Measurements from ENCODE around the gene TRPV2. TPM values are rescaled to one million over a fixed set of nuclear protein-coding genes. Genes with fewer than 3 reads are reported as not detected.
"Not testable (repeated sequence)": the region's sequence is repeated elsewhere in the genome, so short reads cannot be mapped to it uniquely, and the experiment has no call there.

TRPV2 gene
- total and polyA plus RNA-seq, 3 experiments from 2014 or later = 60.0 to 134 (median 67.3) TPM

- H3K27ac Mint-ChIP-seq = peak within 1 kb of the TSS; percentile 95 to 99 (median 98)
- H3K36me3 Mint-ChIP-seq = peaks cover 3 to 40% (median 12%) of the 10 kb centered on the region in 3 donors
- peak within 1 kb of the TSS; percentile 87 for H3K4me3 ChIP-seq (ENCODE audit: low read length)
These were observed 34.5 kb upstream of the TRPV2 start, which contains the start of gene UBB for GRCh38 chr17:16380640-16381495. Gene UBB, plus strand, starts transcription at chr17:16381091. Its CDS starts 817 bp downstream, at chr17:16381908.

GRCh38 chr17:16381496-16381820 is 33.9 kb upstream of the TRPV2 start:
- peaks cover 14% of the 10 kb centered on the region for H3K4me1 ChIP-seq (ENCODE audit: insufficient read depth, low read length)
- peaks cover 3 to 40% (median 12%) of the 10 kb centered on the region in 3 donors for H3K36me3 Mint-ChIP-seq
- H3K27ac ChIP-seq (ENCODE audit: low read depth, low read length) = peak overlapping the region; percentile 96
- CTCF ChIA-PET = interaction anchor here (0.9 to 6.7 kb wide), 4 partner anchors 16 to 154 kb away, joined by 3 to 52 read pairs (median 4); partner anchors contain the start of gene TRPV2
- H3K36me3 ChIP-seq (ENCODE audit: insufficient read depth, low read length) = peaks cover 13% of the 10 kb centered on the region
- H3K27me3 Mint-ChIP-seq = peaks cover 0 to 7% of the 10 kb centered on the region in 2 donors
- peak overlapping the region; percentile 87 to 93 (median 91) for H3K4me3 Mint-ChIP-seq
- peak overlapping the region; percentile 95 to 99 (median 98) for H3K27ac Mint-ChIP-seq
- H3K4me3 ChIP-seq (ENCODE audit: low read length) = peak overlapping the region; percentile 87
- DNase-seq = peak in 1 of 5 donors; percentile 8
- H3K9me3 Mint-ChIP-seq = peaks cover 0 to 5% (median 0%) of the 10 kb centered on the region in 5 donors
- no peaks in the 10 kb centered on the region for H3K9me3 ChIP-seq (ENCODE audit: low read length)
- peaks cover 34 to 48% (median 46%) of the 10 kb centered on the region in 3 donors for H3K4me1 Mint-ChIP-seq
- POLR2A ChIA-PET = interaction anchor here (0.7 to 2.2 kb wide), 7 partner anchors 18 to 1877 kb away, joined by 4 to 23 read pairs (median 13); partner anchors contain the start of genes CENPV, FLII, NCOR1 and TRPV2
- H3K27me3 ChIP-seq (ENCODE audit: insufficient read depth, low read length, poor library complexity, severe bottlenecking) = no peaks in the 10 kb centered on the region

More at GRCh38 chr17:16380640-16381495, 34.5 kb upstream of the TRPV2 start, which contains the start of gene UBB:
- H3K27ac ChIP-seq (ENCODE audit: low read depth, low read length) = peak within 1 kb of the TSS; percentile 96
- H3K9me3 ChIP-seq (ENCODE audit: low read length) = no peaks in the 10 kb centered on the region
- Mint-ChIP-seq H3K27me3 (peaks cover 0 to 7% of the 10 kb centered on the region in 2 donors), H3K9me3 (peaks cover 0 to 5% (median 0%) of the 10 kb centered on the region in 5 donors), H3K4me3 (peak within 1 kb of the TSS; percentile 87 to 93 (median 91)), H3K4me1 (peaks cover 34 to 47% (median 45%) of the 10 kb centered on the region in 3 donors)
- DNase-seq = peak; percentile 92 to 98 (median 94)
- ChIA-PET CTCF (interaction anchor here (0.9 to 6.7 kb wide), 5 partner anchors 16 to 155 kb away, joined by 3 to 52 read pairs (median 3); partner anchors contain the start of gene TRPV2), POLR2A (interaction anchor here (0.6 to 2.2 kb wide), 11 partner anchors 17 to 1878 kb away, joined by 3 to 23 read pairs (median 5); partner anchors contain the start of genes CENPV, FLII, NCOR1 and TRPV2)
- no peaks in the 10 kb centered on the region for H3K27me3 ChIP-seq (ENCODE audit: insufficient read depth, low read length, poor library complexity, severe bottlenecking)
- H3K4me1 ChIP-seq (ENCODE audit: insufficient read depth, low read length) = peaks cover 14% of the 10 kb centered on the region
- H3K36me3 ChIP-seq (ENCODE audit: insufficient read depth, low read length) = peaks cover 13% of the 10 kb centered on the region

GRCh38 chr17:16383216-16383615 is 32.2 kb upstream of the TRPV2 start:
- no peaks in the 10 kb centered on the region for H3K9me3 ChIP-seq (ENCODE audit: low read length)
- peaks cover 13% of the 10 kb centered on the region for H3K36me3 ChIP-seq (ENCODE audit: insufficient read depth, low read length)
- Mint-ChIP-seq H3K36me3 (peaks cover 3 to 40% (median 12%) of the 10 kb centered on the region in 3 donors), H3K27me3 (peaks cover 5 to 7% of the 10 kb centered on the region in 2 donors), H3K9me3 (peaks cover 0 to 5% (median 0%) of the 10 kb centered on the region in 5 donors), H3K4me3 (peak overlapping the region; percentile 41 to 66 (median 50)), H3K27ac (peak overlapping the region in 7 of 8 donors; percentile 18 to 99 (median 64)), H3K4me1 (peaks cover 43 to 61% (median 59%) of the 10 kb centered on the region in 3 donors)
- no peak overlapping the region for H3K27ac ChIP-seq (ENCODE audit: low read depth, low read length)
- CTCF ChIA-PET = interaction anchor here (1.0 to 6.7 kb wide), 4 partner anchors 19 to 71 kb away, joined by 3 to 52 read pairs (median 6); partner anchors contain the start of gene TRPV2
- DNase-seq = no peak
- no peaks in the 10 kb centered on the region for H3K27me3 ChIP-seq (ENCODE audit: insufficient read depth, low read length, poor library complexity, severe bottlenecking)
- H3K4me1 ChIP-seq (ENCODE audit: insufficient read depth, low read length) = peaks cover 14% of the 10 kb centered on the region
- H3K4me3 ChIP-seq (ENCODE audit: low read length) = no peak overlapping the region
- POLR2A ChIA-PET = interaction anchor here (0.7 kb wide), 1 partner anchor 30 kb away, joined by 3 read pairs; the partner anchor contains the start of gene CENPV

GRCh38 chr17:16383772-16384287 is 31.5 kb upstream of the TRPV2 start:
- peaks cover 13% of the 10 kb centered on the region for H3K36me3 ChIP-seq (ENCODE audit: insufficient read depth, low read length)
- Mint-ChIP-seq H3K4me3 (peak overlapping the region; percentile 28 to 62 (median 44)), H3K36me3 (peaks cover 3 to 40% (median 12%) of the 10 kb centered on the region in 3 donors), H3K4me1 (peaks cover 43 to 61% (median 59%) of the 10 kb centered on the region in 3 donors), H3K9me3 (peaks cover 0 to 5% (median 0%) of the 10 kb centered on the region in 5 donors), H3K27ac (peak overlapping the region; percentile 1 to 99 (median 54)), H3K27me3 (peaks cover 5 to 7% of the 10 kb centered on the region in 2 donors)
- ChIA-PET CTCF (interaction anchor here (1.4 to 6.7 kb wide), 3 partner anchors 20 to 70 kb away, joined by 5 to 52 read pairs (median 6); partner anchors contain the start of gene TRPV2), POLR2A (no interaction called here)
- H3K9me3 ChIP-seq (ENCODE audit: low read length) = no peaks in the 10 kb centered on the region
- H3K27me3 ChIP-seq (ENCODE audit: insufficient read depth, low read length, poor library complexity, severe bottlenecking) = no peaks in the 10 kb centered on the region
- no peak for DNase-seq
- no peak overlapping the region for H3K4me3 ChIP-seq (ENCODE audit: low read length)
- H3K4me1 ChIP-seq (ENCODE audit: insufficient read depth, low read length) = peaks cover 14% of the 10 kb centered on the region
- no peak overlapping the region for H3K27ac ChIP-seq (ENCODE audit: low read depth, low read length)

GRCh38 chr17:16384557-16384956 is 30.8 kb upstream of the TRPV2 start:
- Mint-ChIP-seq H3K27ac (peak overlapping the region in 6 of 8 donors; percentile 5 to 99 (median 32)), H3K36me3 (peaks cover 3 to 40% (median 12%) of the 10 kb centered on the region in 3 donors), H3K9me3 (peaks cover 0 to 5% (median 0%) of the 10 kb centered on the region in 5 donors), H3K27me3 (peaks cover 7 to 8% of the 10 kb centered on the region in 2 donors), H3K4me1 (peaks cover 43 to 61% (median 59%) of the 10 kb centered on the region in 3 donors), H3K4me3 (peak overlapping the region in 3 of 7 donors; percentile 27 to 62 (median 28))
- CTCF ChIA-PET = interaction anchor here (0.9 to 6.7 kb wide), 3 partner anchors 31 to 139 kb away, joined by 3 to 52 read pairs (median 4); partner anchors contain the start of gene TRPV2
- Histone ChIP-seq H3K27ac (ENCODE audit: low read depth, low read length) (no peak overlapping the region), H3K4me1 (ENCODE audit: insufficient read depth, low read length) (peaks cover 14% of the 10 kb centered on the region), H3K36me3 (ENCODE audit: insufficient read depth, low read length) (peaks cover 13% of the 10 kb centered on the region), H3K9me3 (ENCODE audit: low read length) (no peaks in the 10 kb centered on the region), H3K4me3 (ENCODE audit: low read length) (no peak overlapping the region), H3K27me3 (ENCODE audit: insufficient read depth, low read length, poor library complexity, severe bottlenecking) (no peaks in the 10 kb centered on the region)
- POLR2A ChIA-PET = interaction anchor here (1.4 kb wide), 1 partner anchor 31 kb away, joined by 18 read pairs; the partner anchor contains the start of gene TRPV2
- DNase-seq = no peak

- H3K27me3 Mint-ChIP-seq; H3K9me3 ChIP-seq (ENCODE audit: low read length); H3K27me3 ChIP-seq (ENCODE audit: insufficient read depth, low read length, poor library complexity, severe bottlenecking); DNase-seq; H3K9me3 Mint-ChIP-seq: not testable (repeated sequence)
- H3K4me1 Mint-ChIP-seq = peaks cover 41 to 54% (median 51%) of the 10 kb centered on the region in 3 donors
- H3K4me3 Mint-ChIP-seq = peak overlapping the region; percentile 87 to 93 (median 91)
- H3K27ac Mint-ChIP-seq = peak overlapping the region in 6 of 8 donors; percentile 29 to 90 (median 74)
- peaks cover 14% of the 10 kb centered on the region for H3K4me1 ChIP-seq (ENCODE audit: insufficient read depth, low read length)
- peaks cover 3 to 34% (median 12%) of the 10 kb centered on the region in 3 donors for H3K36me3 Mint-ChIP-seq
- ChIA-PET POLR2A (interaction anchor here (0.7 kb wide), 1 partner anchor 136 kb away, joined by 4 read pairs; no protein-coding TSS in a partner anchor), CTCF (interaction anchor here (0.6 to 6.7 kb wide), 7 partner anchors 20 to 137 kb away, joined by 3 to 52 read pairs (median 3); partner anchors contain the start of gene TRPV2)
- H3K4me3 ChIP-seq (ENCODE audit: low read length) = peak overlapping the region; percentile 67
- H3K27ac ChIP-seq (ENCODE audit: low read depth, low read length) = peak overlapping the region; percentile 9
- peaks cover 13% of the 10 kb centered on the region for H3K36me3 ChIP-seq (ENCODE audit: insufficient read depth, low read length)
These were observed 29.3 kb upstream of the TRPV2 start for GRCh38 chr17:16386126-16386507.

GRCh38 chr17:16391451-16391850 is 23.9 kb upstream of the TRPV2 start:
- H3K36me3 ChIP-seq (ENCODE audit: insufficient read depth, low read length) = no peaks in the 10 kb centered on the region
- H3K27ac ChIP-seq (ENCODE audit: low read depth, low read length) = no peak overlapping the region
- no peak overlapping the region for H3K4me3 Mint-ChIP-seq
- H3K27ac Mint-ChIP-seq = peak overlapping the region in 1 of 8 donors; percentile 51
- DNase-seq = no peak
- H3K4me1 Mint-ChIP-seq = peaks cover 8 to 13% (median 13%) of the 10 kb centered on the region in 3 donors
- CTCF ChIA-PET = interaction anchor here (1.1 kb wide), 1 partner anchor 28 kb away, joined by 4 read pairs; no protein-coding TSS in a partner anchor
- no peaks in the 10 kb centered on the region for H3K4me1 ChIP-seq (ENCODE audit: insufficient read depth, low read length)
- POLR2A ChIA-PET = no interaction called here
- no peaks in the 10 kb centered on the region for H3K36me3 Mint-ChIP-seq
- no peaks in the 10 kb centered on the region for H3K9me3 ChIP-seq (ENCODE audit: low read length)
- no peaks in the 10 kb centered on the region for H3K27me3 ChIP-seq (ENCODE audit: insufficient read depth, low read length, poor library complexity, severe bottlenecking)
- H3K9me3 Mint-ChIP-seq = no peaks in the 10 kb centered on the region
- peaks cover 2 to 9% of the 10 kb centered on the region in 2 donors for H3K27me3 Mint-ChIP-seq
- no peak overlapping the region for H3K4me3 ChIP-seq (ENCODE audit: low read length)

Measured in CD8-positive, alpha-beta memory T cell (primary cell).